Smooth muscle cell (in vitro differentiated cells): ENCODE results near the gene CWC22. TPM values are rescaled to one million over a fixed set of nuclear protein-coding genes. Genes with fewer than 3 reads are reported as not detected.

Source experiments
- DNase-seq: peaks from one replicate; lab custom pipeline; 2025; ENCODE audit not compliant: unreplicated experiment; lab: John Stamatoyannopoulos, UW
- H2AFZ ChIP-seq: fragments of 200-600 bp; sonication (generic); 2 replicates; pipeline ENCODE4 v1.6.0; 2016; ENCODE audit warnings: antibody characterized with exemption, low read depth, mild to moderate bottlenecking
- H3F3A ChIP-seq: fragments of 200-600 bp; sonication (generic); 2 replicates; pipeline ENCODE4 v1.6.0; 2017; ENCODE audit warnings: antibody characterized with exemption, low read depth
- H3K27ac ChIP-seq: fragments of 200-600 bp; sonication (generic); 2 replicates; pipeline ENCODE4 v1.5.1; 2016; ENCODE audit warnings: low read depth, mild to moderate bottlenecking
- H3K27me3 ChIP-seq: fragments of 200-600 bp; sonication (generic); 2 replicates; pipeline ENCODE4 v1.6.1; 2016; ENCODE audit warnings: low read depth, mild to moderate bottlenecking
- H3K36me3 ChIP-seq: fragments of 200-600 bp; sonication (generic); 2 replicates; pipeline ENCODE4 v1.5.1; 2016; ENCODE audit warnings: low read depth
- H3K4me1 ChIP-seq: fragments of 200-600 bp; sonication (generic); 2 replicates; pipeline ENCODE4 v1.5.1; 2016; ENCODE audit warnings: low read depth
- H3K4me2 ChIP-seq: fragments of 200-600 bp; sonication (generic); 2 replicates; pipeline ENCODE4 v1.6.0; 2016; ENCODE audit warnings: mild to moderate bottlenecking
- H3K4me3 ChIP-seq: fragments of 200-600 bp; sonication (generic); 2 replicates; pipeline ENCODE4 v1.5.1; 2016; ENCODE audit warnings: mild to moderate bottlenecking
- H3K79me2 ChIP-seq: fragments of 200-600 bp; sonication (generic); 2 replicates; pipeline ENCODE4 v1.6.0; 2016; ENCODE audit warnings: low read depth, mild to moderate bottlenecking
- H3K9ac ChIP-seq: fragments of 200-600 bp; sonication (generic); 2 replicates; pipeline ENCODE4 v1.6.0; 2016; ENCODE audit warnings: low read depth
- H3K9me3 ChIP-seq: fragments of 200-600 bp; sonication (generic); replicated peaks from 2 replicates; pipeline ENCODE4 v1.5.1; 2016; ENCODE audit warnings: low read depth
- H4K20me1 ChIP-seq: fragments of 200-600 bp; sonication (generic); 2 replicates; pipeline ENCODE4 v1.6.0; 2016; ENCODE audit warnings: low read depth
- CTCF ChIP-seq: fragments of 200-600 bp; sonication (generic); IDR thresholded peaks from 2 replicates; pipeline ENCODE4 v1.5.1; 2017; ENCODE audit warnings: borderline replicate concordance, mild to moderate bottlenecking, antibody characterized with exemption; ENCODE audit not compliant: insufficient read depth, poor library complexity, severe bottlenecking
- WGBS: methylation state at CpG from one replicate; pipeline ENCODE4 v1.1.7; 2016; ENCODE audit warnings: low lambda C conversion rate; 5-methylcytosine and 5-hydroxymethylcytosine counted together
- polyA plus RNA-seq: library from polyadenylated mRNA; unstranded; fragments of >200 nt; fragmentation: Nextera tagmentation; extraction: Ambion mirVana; gene quantifications from 2 replicates; pipeline ENCODE4 v1.2.1, GENCODE V29; 2016
- total RNA-seq: library from RNA; depleted of rRNA; stranded (reverse); fragments of >200 nt; gene quantifications from 2 replicates; pipeline ENCODE4 v1.2.3, GENCODE V29; 2014

The CWC22 gene
- total and polyA plus RNA-seq, 2 experiments from 2014 or later, result 16.5 to 17.3 TPM

GRCh38 chr2:180003559-180003958, 3.5 kb downstream of the CWC22 start:
- no peak for TF ChIP-seq CTCF
- no peak for DNase-seq
- peaks cover 78% of the 10 kb centered on the region for H3K79me2 ChIP-seq
- H3K9ac ChIP-seq, result no peak overlapping the region
- H3K36me3 ChIP-seq, result no peaks in the 10 kb centered on the region
- H3K27me3 ChIP-seq, result no peaks in the 10 kb centered on the region
- no peak overlapping the region for H3K27ac ChIP-seq
- no peak overlapping the region for H3K4me3 ChIP-seq
- peaks cover 11% of the 10 kb centered on the region for H3K4me1 ChIP-seq
- WGBS, result 73% methylated on average over 2 of the region's 2 CpGs
- no peak overlapping the region for H2AFZ ChIP-seq
- H3K9me3 ChIP-seq, result no peaks in the 10 kb centered on the region
- H3K4me2 ChIP-seq, result no peak overlapping the region
- H3F3A ChIP-seq, result no peaks in the 10 kb centered on the region
- H4K20me1 ChIP-seq, result peaks cover 46% of the 10 kb centered on the region

- no peaks in the 10 kb centered on the region for H3K9me3 ChIP-seq
- no peak overlapping the region for H3K4me2 ChIP-seq
- no peak overlapping the region for H3K9ac ChIP-seq
- DNase-seq, result no peak
- H3F3A ChIP-seq, result no peaks in the 10 kb centered on the region
- no peak overlapping the region for H3K4me3 ChIP-seq
- no peaks in the 10 kb centered on the region for H3K36me3 ChIP-seq
- no peak overlapping the region for H2AFZ ChIP-seq
- H3K27ac ChIP-seq, result no peak overlapping the region
- WGBS, result 94% methylated on average over 1 of the region's 1 CpG
- TF ChIP-seq CTCF, result no peak
- no peaks in the 10 kb centered on the region for H3K27me3 ChIP-seq
- peaks cover 50% of the 10 kb centered on the region for H4K20me1 ChIP-seq
- H3K4me1 ChIP-seq, result peaks cover 11% of the 10 kb centered on the region
- peaks cover 83% of the 10 kb centered on the region for H3K79me2 ChIP-seq
These were observed 4.0 kb downstream of the CWC22 start for GRCh38 chr2:180003073-180003472.

- H3K4me2 ChIP-seq, result no peak overlapping the region
- no peaks in the 10 kb centered on the region for H3K36me3 ChIP-seq
- peaks cover 13% of the 10 kb centered on the region for H3K4me1 ChIP-seq
- TF ChIP-seq CTCF, result no peak
- H3K27ac ChIP-seq, result no peak overlapping the region
- H3K4me3 ChIP-seq, result no peak overlapping the region
- no peaks in the 10 kb centered on the region for H3K27me3 ChIP-seq
- H3F3A ChIP-seq, result no peaks in the 10 kb centered on the region
- H4K20me1 ChIP-seq, result peaks cover 57% of the 10 kb centered on the region
- no peak overlapping the region for H2AFZ ChIP-seq
- H3K9ac ChIP-seq, result no peak overlapping the region
- DNase-seq, result no peak
- no peaks in the 10 kb centered on the region for H3K9me3 ChIP-seq
- H3K79me2 ChIP-seq, result peaks cover 91% of the 10 kb centered on the region
- 95% methylated on average over 2 of the region's 2 CpGs for WGBS
These were observed 4.8 kb downstream of the CWC22 start for GRCh38 chr2:180002198-180002770.

GRCh38 chr2:180001726-180002125, 5.4 kb downstream of the CWC22 start:
- Histone ChIP-seq H3K4me3 (no peak overlapping the region), H2AFZ (no peak overlapping the region), H3K27me3 (no peaks in the 10 kb centered on the region), H3K4me2 (no peak overlapping the region), H3K27ac (no peak overlapping the region), H3K79me2 (peaks cover 95% of the 10 kb centered on the region), H3K9ac (no peak overlapping the region), H3K36me3 (no peaks in the 10 kb centered on the region), H3K9me3 (no peaks in the 10 kb centered on the region), H3F3A (no peaks in the 10 kb centered on the region), H4K20me1 (peaks cover 63% of the 10 kb centered on the region), H3K4me1 (peaks cover 18% of the 10 kb centered on the region)
- no peak for DNase-seq
- 100% methylated on average over 1 of the region's 1 CpG for WGBS
- TF ChIP-seq CTCF, result peak; percentile 5
